GM19324 (cell line): Measurements from ENCODE around the gene SCARB1.

Source experiments
- ATAC-seq: cut with Tn5 transposase; IDR thresholded peaks from one replicate; pipeline ENCODE4 v1.9.1; 2021; ENCODE audit warnings: mild to moderate bottlenecking, moderate library complexity; ENCODE audit not compliant: unreplicated experiment, low FRiP score

The SCARB1 gene

DNA sequence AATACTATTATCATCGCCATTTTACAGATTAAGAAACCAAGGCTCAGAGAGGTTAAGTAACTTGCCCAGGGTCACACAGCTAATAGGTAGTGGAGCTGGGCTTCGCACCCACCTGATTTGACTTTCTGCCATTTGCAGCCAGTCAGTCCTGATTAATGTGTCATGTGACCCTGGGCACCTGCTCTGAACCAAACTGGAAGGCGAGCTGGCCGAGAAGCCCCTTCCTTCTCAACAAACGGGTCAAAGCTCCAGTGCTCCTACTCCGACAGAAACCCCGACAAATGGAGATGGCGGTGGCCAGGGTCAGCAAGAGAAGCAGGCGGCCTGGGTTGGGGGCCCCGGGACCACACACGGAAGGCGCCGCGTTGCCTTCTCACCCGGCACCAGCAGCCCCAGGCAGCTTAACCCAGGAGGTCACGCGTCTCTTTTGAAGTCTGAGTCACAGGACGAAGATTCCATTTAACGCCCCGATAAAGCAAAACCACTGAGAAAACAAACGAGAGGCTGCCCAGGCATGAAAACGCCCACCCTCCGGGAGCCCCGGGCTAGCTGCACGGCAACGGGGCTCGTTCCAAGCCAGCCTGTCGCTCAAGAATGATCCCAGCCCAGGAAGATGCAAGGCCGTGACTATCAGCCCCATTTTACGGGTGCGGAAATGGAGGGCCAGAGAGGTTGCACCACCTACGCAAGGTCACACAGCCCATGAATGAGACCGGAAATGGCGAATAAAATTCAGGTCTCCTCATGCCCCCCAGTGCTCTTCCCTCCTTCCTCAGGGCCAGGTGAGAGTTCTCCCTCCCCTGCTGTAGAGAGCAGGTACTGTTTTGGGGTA, 124.8 kb downstream of the SCARB1 start:
- ATAC-seq = no peak

DNA sequence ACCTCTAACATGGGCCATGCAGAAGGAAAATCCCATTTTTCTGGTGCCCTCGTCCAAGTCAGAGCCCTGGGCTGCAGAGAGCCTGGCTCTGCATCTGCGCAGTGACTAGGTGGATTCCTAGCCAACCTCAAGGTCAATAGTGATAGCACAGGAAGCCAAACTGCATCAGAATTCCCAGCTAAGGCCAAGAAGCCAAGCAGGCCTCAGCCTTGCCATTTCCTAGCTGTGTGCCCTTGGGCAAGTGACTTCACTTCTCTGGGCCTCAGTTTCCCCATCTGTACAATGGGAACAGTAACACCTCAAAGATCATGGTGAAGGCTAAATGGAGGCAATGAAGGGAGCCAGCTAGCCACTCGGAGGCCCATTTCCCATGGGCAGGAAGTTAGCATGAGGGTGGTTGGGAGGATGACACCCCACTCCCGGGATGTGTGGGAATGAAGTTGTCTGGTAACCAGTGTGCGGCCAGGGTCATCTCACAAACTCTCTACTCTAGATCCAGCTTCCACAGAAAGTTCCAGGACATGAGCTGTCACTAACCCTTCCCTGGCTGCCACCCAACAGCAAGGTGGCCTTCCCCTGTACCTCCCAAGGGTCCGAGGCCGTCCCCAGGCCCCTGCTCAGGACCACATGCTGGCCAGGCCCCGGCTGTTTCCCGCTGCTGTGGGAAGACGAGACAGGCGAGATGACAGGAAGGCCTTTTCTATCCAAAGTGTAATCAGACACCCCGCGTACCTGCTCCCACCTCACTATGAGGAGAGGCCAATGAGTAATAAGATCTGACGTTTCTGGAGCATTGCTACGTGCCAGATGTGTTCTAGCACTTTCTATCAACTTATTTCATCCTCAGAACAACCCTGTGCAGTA, 125.7 kb downstream of the SCARB1 start:
- ATAC-seq = no peak

DNA sequence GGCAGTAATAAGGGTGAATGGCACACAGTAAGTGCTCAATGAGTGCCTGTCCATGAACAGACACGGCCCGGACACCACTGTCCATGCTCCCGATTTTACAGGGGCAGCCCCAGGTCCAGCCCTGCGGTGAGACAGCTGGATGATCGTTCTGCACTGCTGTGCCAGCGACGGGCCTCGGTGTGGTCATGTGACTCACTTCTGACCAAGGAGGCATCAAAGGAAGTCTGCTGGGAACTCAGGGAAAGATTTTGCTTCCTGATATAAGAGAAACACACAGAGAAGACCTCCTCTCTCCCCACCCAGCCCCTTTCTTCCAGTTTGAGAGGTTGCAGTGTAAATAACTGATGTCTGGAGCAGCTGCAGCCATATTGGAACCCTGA, 126.6 kb downstream of the SCARB1 start:
- ATAC-seq = no peak

DNA sequence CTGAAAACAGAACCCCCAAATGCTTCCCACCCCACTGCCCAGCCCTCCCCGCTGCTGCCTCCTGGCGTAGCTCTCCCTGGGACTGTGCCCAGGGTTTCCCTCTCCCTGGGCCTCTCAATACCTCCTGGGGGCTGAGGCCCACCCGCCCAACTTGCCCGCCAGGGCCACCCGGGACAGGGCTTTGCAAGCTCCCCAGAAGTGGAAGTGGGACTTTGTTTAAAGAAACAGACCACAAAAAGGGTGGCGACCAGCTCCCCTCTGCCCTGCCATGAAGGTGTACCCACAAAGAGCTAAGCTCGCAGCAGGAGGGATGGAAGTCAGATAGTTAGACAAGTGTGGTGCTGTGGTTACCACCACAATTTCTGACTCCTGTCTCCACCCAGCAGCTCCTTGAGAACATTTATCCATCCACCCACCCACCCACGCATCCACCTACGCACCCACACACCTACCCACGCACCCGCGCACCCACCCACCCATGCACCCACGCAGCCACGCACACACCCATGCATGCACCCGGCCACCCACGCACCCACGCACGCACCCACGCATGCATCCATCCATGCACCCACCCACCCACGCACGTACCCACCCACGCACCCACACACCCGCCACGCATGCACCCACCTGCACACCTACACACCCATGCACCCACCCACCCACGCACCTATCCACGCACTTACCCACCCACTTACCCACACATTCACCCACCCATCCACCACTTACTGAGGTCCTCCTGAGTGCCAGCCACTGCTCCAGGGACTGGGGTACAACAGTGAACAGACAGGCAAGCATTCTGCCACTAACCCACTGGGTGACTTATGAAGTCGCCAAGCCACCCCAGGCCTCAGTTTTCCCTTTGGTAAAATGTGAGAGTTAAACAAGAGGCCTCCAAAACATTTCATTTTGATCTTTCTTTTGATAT, 127.3 kb downstream of the SCARB1 start:
- no peak for ATAC-seq

DNA sequence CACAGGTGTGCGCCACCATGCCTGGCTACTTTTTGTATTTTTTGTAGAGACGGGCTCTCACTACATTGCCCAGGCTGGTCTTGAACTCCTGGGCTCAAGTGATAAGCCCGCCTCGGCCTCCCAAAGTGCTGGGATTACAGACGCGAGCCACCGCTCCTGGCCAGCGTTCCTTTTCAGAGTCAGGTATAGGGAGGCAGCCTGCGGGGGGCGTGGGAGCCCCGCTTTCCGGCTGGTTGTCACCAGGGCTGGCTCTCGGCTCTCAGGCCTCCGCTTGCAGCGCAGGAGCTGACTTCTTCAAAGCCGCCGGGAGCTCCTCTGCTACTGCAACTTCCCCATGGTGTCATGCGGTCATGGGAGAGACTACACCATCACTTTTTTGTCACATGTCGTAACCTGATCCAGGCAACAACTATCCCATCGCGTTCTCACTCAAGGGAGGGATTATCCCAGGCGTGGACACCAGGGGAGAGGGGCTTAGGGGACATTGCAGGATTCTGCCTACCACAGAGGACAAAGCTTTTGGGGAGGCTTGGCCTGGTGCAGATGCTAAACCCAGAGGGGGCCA, 129.4 kb downstream of the SCARB1 start:
- ATAC-seq = no peak

DNA sequence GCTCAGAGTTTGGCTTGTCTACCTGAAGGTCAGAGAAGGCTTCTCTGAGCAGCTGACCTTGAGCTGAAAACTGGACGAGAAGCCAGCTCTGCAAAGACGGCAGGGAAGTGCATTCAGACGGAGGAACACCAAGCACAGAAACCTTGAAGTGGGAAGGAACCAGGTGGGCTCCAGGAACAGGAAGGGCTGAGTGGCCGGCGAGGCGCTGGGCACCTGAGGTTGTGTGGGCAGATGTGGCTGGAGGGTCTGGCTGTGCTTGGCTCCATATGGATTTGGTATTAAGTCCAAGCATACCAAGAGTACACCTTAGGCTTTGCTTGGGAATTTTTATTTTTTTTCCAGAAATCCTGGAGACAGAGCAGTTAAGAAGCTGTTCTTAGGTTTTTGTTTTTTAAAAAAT, 130.6 kb downstream of the SCARB1 start:
- no peak for ATAC-seq

DNA sequence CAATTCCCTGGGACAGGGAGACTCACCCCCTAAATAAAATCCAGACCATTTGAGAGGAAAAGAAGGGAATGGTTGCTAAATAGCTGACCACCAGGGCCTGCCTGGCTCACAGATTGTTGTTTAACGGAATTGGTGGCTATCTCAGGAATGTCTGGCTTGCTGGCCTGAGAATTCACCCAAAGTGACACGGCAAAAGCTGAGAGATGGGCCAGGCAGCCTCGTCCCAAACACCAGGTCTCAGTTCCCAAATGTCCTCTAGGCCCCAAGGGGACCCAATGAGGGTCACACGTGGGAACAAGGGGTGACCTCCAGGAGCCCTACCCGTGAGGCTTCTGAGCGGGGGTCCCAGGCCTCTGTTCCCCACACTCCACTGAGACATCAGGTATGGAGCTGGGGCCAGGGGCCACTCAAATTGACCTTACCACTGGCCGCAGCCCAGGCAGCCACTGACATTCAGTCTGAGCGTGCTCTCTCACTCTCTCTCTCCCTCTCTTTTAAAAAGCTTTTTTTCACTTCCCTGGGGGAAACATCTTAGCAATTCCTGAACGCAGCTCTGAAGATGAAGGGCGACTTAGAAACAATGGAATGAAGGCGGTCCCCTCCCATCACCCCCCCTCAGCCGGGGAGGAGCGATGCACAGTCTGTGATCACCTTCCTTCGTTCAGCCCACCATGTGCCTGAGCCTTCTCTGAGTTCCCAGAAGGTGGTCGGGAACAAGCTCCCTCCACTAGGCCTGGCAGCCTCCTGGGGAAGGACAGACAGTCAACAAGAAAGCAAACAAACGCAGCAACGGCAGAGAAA, 131.2 kb downstream of the SCARB1 start:
- ATAC-seq = no peak

DNA sequence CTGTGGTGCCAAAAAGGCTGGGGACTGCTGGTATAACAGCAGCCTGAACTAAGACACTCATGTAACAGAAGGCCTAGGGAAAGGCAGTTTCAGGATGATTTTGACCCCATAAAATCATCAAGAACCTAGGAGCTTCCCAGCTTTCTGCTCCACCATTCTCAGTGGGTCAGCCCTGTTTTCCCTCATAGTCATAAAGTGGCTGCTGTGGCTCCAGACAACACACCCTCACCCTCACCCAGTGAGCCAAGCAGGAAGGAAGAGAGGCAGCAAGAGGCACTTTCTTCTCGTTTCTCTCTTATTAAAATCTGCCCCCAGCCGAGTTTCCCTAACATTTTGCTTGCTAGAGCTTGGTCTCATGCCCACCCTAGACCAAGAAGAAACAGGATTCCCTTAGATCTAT, 131.8 kb downstream of the SCARB1 start:
- no peak for ATAC-seq

DNA sequence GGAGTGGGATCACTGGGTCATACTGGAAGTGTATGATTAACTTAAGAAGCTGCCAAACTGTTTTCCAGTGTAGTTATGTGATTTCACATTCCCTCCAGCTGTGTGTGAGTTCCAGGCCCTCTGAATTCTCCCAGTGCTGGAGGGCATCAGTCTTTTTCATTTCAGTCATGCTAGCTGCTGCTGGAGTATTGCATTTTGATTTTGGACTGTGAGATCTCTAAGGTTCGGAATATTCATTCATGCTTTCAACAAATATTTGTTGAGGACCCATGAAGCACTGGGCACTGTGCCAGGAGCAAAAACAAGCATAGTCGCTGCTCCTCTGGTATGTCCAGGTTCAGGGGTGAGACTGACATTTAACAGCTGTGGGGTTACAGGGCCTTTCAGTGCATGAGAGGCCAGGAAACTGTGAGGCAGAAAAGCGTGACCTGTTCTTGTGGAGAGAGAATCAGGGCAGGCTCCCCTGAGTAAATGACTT, 133.2 kb downstream of the SCARB1 start:
- no peak for ATAC-seq

DNA sequence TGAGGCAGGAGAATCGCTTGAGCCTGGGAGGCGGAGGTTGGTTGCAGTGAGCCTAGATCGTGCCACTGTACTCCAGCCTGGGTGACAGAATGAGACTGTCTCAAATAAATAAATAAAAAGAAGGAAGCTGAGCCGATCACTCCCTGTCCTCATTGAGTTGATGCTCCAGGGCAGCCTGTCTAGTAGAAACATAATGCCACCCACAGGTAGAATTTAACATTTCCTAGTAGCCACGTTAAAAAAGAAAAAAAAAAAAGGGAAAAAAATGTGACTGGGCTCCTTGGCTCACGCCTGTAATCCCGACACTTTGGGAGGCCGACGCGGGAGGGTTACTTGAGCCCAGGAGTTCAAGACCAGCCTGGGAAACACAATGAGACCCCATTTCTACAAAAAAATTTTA, 135.7 kb downstream of the SCARB1 start:
- no peak for ATAC-seq

DNA sequence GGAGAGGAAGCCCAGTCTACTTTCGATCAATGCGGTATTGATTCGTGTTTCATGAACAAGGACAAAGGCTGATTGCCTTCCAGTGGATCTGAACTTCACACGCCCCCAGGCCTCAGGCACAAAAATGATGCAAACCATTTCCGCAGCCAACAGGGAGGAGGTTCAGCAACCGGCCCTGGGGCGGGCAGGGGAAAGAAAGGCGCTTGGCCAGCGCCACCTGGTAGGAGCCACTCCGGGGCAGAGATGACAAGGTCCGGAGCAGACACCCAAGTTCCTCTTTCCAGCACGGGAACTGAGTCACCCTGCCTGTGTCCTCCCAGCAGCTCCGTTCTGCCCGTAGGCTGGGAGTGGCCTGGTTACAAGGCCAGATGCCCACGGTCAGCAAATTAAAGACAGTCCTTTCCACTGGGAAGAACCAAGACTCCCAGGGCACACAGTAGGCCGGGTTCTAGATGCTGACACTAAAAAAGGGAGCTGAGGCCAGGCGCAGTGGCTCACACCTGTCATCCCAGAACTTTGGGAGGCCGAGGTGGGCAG, 136.3 kb downstream of the SCARB1 start:
- ATAC-seq = no peak
